Choroid plexus epithelial cell (primary cell): ENCODE measurements around the gene CITED1.

Experiments
- DNase-seq: peaks from one replicate; pipeline ENCODE4 v3.0.0-alpha.2; 2010; ENCODE audit warnings: low read depth
- H3K4me3 ChIP-seq: 2 replicates; pipeline ENCODE4 v1.5.1; 2011; ENCODE audit warnings: low read depth, mild to moderate bottlenecking, control low read depth, low read length, moderate library complexity
- TF ChIP-seq, protein P1 (sequence below): conservative IDR thresholded peaks from 2 replicates; pipeline ENCODE4 v1.5.1; 2011; ENCODE audit warnings: low read depth, mild to moderate bottlenecking, control low read depth, inconsistent platforms, low read length, moderate library complexity

CITED1 gene, protein sequence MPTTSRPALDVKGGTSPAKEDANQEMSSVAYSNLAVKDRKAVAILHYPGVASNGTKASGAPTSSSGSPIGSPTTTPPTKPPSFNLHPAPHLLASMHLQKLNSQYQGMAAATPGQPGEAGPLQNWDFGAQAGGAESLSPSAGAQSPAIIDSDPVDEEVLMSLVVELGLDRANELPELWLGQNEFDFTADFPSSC

DNA sequence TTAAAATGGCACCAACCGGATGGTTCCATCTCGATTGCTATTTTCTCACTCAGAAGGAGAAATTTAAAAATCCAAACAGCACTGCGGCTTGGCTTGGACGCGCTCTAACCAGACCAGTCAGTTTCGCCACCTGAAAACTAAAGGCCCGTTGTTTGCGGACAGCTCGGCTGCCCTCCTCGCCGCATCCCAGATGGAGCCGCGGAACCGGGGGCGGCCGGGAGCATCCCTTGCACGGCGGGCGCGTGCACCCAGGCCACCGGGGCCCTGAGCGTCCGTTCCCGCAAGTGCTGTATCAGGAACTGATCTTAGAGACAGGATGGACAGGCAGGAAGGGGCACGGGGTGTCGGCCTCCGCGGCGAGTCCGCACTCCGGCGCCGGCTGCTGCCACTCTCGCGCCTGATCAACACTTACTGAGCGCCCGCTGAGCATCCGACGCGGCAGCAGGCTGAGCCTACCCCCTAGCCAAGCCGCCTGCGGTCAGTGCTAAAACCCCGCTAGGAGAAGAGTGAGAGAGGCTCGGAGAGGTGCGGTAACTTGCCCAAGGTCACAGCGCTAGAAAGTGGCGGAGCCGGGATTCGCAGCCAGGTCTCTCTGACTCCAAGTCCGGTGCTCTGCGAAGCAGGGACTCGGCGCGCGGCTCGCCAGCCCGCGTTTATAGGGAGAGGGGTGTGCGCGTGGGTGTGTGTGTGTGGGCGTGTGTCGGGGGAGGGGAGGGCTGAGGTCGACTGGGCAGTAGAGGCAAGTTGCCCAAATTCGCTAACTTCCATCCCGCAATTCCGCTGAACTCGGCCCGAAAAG lies at the start of gene CITED1:
Gene CITED1, minus strand, starts transcription at position 629 of the 799 bp plus-strand sequence. CDS start 3,045 bp downstream, outside the sequence.
- TF ChIP-seq, protein P1, sequence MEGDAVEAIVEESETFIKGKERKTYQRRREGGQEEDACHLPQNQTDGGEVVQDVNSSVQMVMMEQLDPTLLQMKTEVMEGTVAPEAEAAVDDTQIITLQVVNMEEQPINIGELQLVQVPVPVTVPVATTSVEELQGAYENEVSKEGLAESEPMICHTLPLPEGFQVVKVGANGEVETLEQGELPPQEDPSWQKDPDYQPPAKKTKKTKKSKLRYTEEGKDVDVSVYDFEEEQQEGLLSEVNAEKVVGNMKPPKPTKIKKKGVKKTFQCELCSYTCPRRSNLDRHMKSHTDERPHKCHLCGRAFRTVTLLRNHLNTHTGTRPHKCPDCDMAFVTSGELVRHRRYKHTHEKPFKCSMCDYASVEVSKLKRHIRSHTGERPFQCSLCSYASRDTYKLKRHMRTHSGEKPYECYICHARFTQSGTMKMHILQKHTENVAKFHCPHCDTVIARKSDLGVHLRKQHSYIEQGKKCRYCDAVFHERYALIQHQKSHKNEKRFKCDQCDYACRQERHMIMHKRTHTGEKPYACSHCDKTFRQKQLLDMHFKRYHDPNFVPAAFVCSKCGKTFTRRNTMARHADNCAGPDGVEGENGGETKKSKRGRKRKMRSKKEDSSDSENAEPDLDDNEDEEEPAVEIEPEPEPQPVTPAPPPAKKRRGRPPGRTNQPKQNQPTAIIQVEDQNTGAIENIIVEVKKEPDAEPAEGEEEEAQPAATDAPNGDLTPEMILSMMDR: no peak
- no peak for DNase-seq

DNA sequence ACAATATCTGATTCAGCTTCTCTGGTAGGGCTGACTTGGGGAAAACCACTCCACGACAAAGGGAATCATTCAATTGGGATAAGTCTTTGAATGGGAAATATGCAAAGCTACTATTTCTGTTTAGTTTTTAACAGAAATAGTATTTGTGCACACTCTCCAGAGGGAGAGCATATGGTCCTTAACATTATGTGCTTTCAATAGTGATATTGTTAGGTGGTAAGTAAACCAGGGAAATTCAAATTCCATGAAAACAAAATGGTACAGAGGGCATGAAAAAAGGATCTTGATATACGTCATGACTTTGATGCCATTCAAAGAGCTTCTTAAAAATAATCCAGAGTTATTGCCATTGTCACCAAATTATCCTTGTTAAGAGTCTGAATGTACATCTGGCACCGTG lies 47.1 kb upstream of the CITED1 start:
- no peak for DNase-seq
- TF ChIP-seq, protein P1: no peak

More for the DNA sequence above, at the start of gene CITED1:
- peak within 1 kb of the TSS; percentile 59 for H3K4me3 ChIP-seq

DNA sequence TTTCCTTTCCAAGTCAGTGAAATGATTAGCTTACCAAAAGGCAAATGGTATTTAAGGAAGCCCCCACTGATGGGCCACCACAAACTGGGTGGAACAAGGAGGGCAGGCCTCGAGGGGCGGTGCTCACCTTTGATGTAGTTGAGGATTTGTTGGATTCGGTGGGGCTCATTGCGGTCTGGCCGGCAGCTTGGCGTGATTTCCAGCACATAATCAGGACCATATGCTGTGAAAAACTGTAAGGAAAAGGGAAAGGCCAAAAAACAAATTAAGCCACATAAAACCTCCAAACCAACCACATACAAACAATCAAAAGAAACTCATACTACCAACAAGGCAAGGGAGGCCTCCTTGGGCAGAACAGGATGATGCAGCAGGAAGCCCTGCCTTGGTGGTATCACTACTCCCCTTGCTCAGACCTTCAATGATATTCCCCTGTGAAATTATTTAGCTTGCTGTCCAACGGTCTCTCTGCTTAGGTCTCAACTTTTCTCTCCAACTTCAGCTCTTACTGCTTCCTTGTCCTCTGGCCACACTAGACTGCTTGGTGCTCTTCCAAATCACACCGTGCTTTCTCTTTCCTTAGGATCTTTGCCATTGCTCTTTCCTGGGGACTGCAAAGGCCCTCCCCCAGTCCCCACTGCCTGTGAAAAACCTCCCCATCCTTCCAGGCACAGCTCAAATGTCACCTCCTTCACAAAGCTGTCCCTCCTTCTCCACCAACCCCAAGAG lies 46.1 kb upstream of the CITED1 start:
- TF ChIP-seq, protein P1: no peak
- no peak overlapping the region for H3K4me3 ChIP-seq
- DNase-seq: no peak

More for the DNA sequence above, 47.1 kb upstream of the CITED1 start:
- no peak overlapping the region for H3K4me3 ChIP-seq

DNA sequence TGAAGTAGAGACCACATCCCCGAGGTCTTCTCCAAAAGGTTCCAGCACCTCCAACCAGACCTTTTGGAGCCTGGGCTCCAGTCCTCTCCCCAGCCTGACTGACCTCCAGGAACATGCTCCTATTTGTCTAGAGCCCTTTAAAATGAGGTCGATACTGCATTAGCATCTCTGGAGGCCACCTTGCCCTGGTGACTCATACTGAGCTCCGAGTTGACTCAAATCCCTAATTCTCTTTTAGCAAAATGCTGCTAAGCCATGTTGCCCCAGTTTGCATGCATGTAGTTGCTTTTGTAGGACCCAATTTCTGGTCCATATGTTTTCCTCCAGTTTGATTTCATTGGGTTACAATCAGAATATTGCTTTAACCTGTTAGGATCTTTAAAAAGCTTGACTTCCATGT lies 43.5 kb upstream of the CITED1 start:
- TF ChIP-seq, protein P1: no peak
- H3K4me3 ChIP-seq: no peak overlapping the region
- no peak for DNase-seq

DNA sequence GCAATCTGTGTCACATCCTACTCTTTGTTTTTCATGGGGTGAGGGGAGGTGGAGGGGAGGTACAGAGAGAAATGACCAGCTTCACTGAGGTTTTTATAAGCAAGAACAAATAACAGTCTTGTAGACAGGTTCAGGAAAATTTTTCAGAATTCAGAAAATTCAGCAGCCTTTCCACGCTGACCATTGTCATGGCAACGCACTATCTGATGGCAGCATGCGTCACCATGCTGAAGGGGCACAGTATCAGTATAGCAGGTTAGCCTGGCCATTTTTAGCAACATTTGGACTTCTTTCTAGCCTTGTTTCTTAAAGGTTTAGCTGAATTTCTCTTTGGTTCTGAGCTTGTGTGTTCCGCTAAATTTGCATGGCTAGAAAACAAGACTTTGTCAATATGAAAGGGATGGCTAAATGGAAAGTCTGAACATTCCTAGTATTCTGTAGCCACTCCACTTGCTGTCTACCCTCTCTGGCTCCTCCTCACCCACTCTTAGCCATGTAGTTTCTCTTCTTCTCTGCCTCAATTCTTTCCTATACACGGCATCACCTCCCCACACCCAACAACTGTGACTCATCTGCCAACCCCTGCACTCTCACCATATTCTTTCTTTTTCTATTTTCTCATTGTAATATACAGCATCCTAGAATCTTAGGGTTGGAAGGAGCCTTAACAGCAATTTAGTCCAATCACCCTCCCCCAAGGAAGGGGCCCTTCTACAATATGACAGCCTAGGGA lies 42.7 kb upstream of the CITED1 start:
- H3K4me3 ChIP-seq: no peak overlapping the region
- no peak for DNase-seq
- TF ChIP-seq, protein P1: no peak

DNA sequence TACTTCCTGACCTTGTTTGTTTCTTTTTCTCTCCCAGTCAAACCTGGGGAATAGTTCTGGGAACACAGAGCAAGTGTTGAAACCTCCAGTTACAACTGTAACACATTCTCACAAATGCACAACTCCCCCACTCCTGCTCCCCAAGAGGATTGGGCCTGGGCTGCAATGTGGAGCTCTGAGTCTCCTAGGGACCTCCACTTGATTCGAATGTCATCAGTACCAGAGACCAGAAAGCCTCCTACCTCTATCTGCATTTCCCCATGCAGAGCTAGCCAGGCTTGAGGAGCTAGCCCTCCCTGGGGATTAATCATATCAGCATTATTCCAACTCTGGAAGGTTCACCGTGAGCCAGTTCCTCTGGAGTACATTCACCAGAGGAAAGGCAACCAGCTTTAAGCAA lies 41.7 kb upstream of the CITED1 start:
- TF ChIP-seq, protein P1: no peak
- no peak for DNase-seq
- H3K4me3 ChIP-seq: no peak overlapping the region
